Head of caudate nucleus (tissue), 42 donors: Measurements from ENCODE around the gene UBQLN1.
A peak's percentile ranks its signal among the peaks of the same experiment; 100 is the strongest.
"Not testable (repeated sequence)": the region's sequence is repeated elsewhere in the genome, so short reads cannot be mapped to it uniquely, and the experiment has no call there.

ENCODE experiments used
- DNase-seq, 42 donors: peaks; one replicate each; pipeline versions ENCODE4 v3.0.0 to v3.0.0-alpha.2; 2020 to 2021; ENCODE audit warnings: mixed read lengths in 7 of 42
- intact Hi-C: fragments of 100-400 bp; cut with DNase I; formaldehyde crosslinking; loops from one replicate; pipeline ENCODE4 v1.15.0; 2022

Gene UBQLN1

GRCh38 chr9:83646500-83647239 is 61.1 kb downstream of the UBQLN1 start:
- DNase-seq, result no peak
- intact Hi-C loops, result no loop called here

GRCh38 chr9:83642793-83643192 is 65.0 kb downstream of the UBQLN1 start:
- no peak for DNase-seq
- intact Hi-C loops, result no loop called here

- no peak for DNase-seq
- intact Hi-C loops, result no loop called here
Observed at GRCh38 chr9:83639266-83639665, 68.5 kb downstream of the UBQLN1 start.

GRCh38 chr9:83637389-83637788 is 70.4 kb downstream of the UBQLN1 start:
- no peak for DNase-seq
- intact Hi-C loops, result no loop called here

- intact Hi-C loops, result no loop called here
- DNase-seq, result no peak
Observed at GRCh38 chr9:83636813-83637212, 70.9 kb downstream of the UBQLN1 start.

- no peak for DNase-seq
- intact Hi-C loops, result no loop called here
Observed at GRCh38 chr9:83633676-83634075, 74.1 kb downstream of the UBQLN1 start.

GRCh38 chr9:83633255-83633654 is 74.5 kb downstream of the UBQLN1 start:
- no peak for DNase-seq
- intact Hi-C loops, result no loop called here

GRCh38 chr9:83630938-83631457 is 76.8 kb downstream of the UBQLN1 start:
- DNase-seq, result no peak
- intact Hi-C loops, result no loop called here

- intact Hi-C loops, result loop anchor here (10.0 kb wide), 1 partner anchor 75 kb away; the partner anchor contains the start of gene UBQLN1
- no peak for DNase-seq
Observed at GRCh38 chr9:83629433-83630104, 78.2 kb downstream of the UBQLN1 start.

GRCh38 chr9:83628540-83628939 is 79.2 kb downstream of the UBQLN1 start:
- DNase-seq, result no peak
- intact Hi-C loops, result loop anchor here (10.0 kb wide), 1 partner anchor 76 kb away; the partner anchor contains the start of gene UBQLN1

GRCh38 chr9:83625178-83625577 is 82.6 kb downstream of the UBQLN1 start:
- no peak for DNase-seq
- intact Hi-C loops, result loop anchor here (10.0 kb wide), 1 partner anchor 80 kb away; the partner anchor contains the start of gene UBQLN1

- intact Hi-C loops, result loop anchor here (10.0 kb wide), 1 partner anchor 81 kb away; the partner anchor contains the start of gene UBQLN1
- DNase-seq, result no peak
Observed at GRCh38 chr9:83623679-83624076, 84.1 kb downstream of the UBQLN1 start.

GRCh38 chr9:83622939-83623678 is 84.6 kb downstream of the UBQLN1 start, which contains the start of gene IDNK:
TSS of gene IDNK (plus strand) at chr9:83623143. CDS start at chr9:83623172, 29 bp downstream.
- intact Hi-C loops, result loop anchor here (10.0 kb wide), 1 partner anchor 82 kb away; the partner anchor contains the start of gene UBQLN1
- peak; percentile 8 to 84 (median 66) for DNase-seq

GRCh38 chr9:83622433-83622938 is 85.3 kb downstream of the UBQLN1 start:
- intact Hi-C loops, result loop anchor here (10.0 kb wide), 1 partner anchor 82 kb away; the partner anchor contains the start of gene UBQLN1
- peak in 28 of 42 donors; percentile 22 to 89 (median 76) for DNase-seq

GRCh38 chr9:83620841-83621636 is 86.7 kb downstream of the UBQLN1 start:
- intact Hi-C loops, result loop anchor here (10.0 kb wide), 1 partner anchor 84 kb away; the partner anchor contains the start of gene UBQLN1
- DNase-seq, result peak in 33 of 42 donors; percentile 11 to 79 (median 39)

- intact Hi-C loops, result no loop called here
- DNase-seq, result no peak
Observed at GRCh38 chr9:83617299-83617698, 90.5 kb downstream of the UBQLN1 start.

- DNase-seq, intact Hi-C loops: not testable (repeated sequence)
Observed at GRCh38 chr9:83613298-83613697, 94.5 kb downstream of the UBQLN1 start.
